B cell (primary cell): ENCODE results near the gene MAP3K20. TPM values are rescaled to one million over a fixed set of nuclear protein-coding genes. Genes with fewer than 3 reads are reported as not detected.
"Not testable (repeated sequence)": the region's sequence is repeated elsewhere in the genome, so short reads cannot be mapped to it uniquely, and the experiment has no call there.

Experiments
- ATAC-seq: fragments of 200-7000 bp; cut with Tn5 transposase; one replicate; pipeline ENCODE4 v1.10.0; 2021; ENCODE audit warnings: low read depth, mild to moderate bottlenecking, moderate number of reproducible peaks, moderate library complexity
- CTCF ChIA-PET: fragments of 350-600 bp; sonication (Branson Sonifier 250); formaldehyde crosslinking; loops from one replicate; lab custom pipeline; 2021; ENCODE audit warnings: antibody characterized with exemption, inconsistent platforms; lab: Charles Lee
- POLR2A ChIA-PET: fragments of 350-600 bp; sonication (Branson Sonifier 250); formaldehyde crosslinking; loops from one replicate; lab custom pipeline; 2021; ENCODE audit warnings: antibody characterized with exemption; lab: Charles Lee
- DNase-seq: peaks from one replicate; pipeline ENCODE4 v3.0.0; 2013
- H2AFZ ChIP-seq: 2 replicates; pipeline ENCODE4 v1.6.1; 2012; ENCODE audit warnings: mild to moderate bottlenecking, low read depth, low read length; ENCODE audit not compliant: insufficient read depth, poor library complexity, severe bottlenecking
- H3K27ac ChIP-seq, 2 donors: 1 replicate in 1 of 2; 2 replicates in 1 of 2; pipeline ENCODE4 v1.5.1; 2012 to 2013; ENCODE audit warnings: low read length in 2 of 2, mild to moderate bottlenecking in 2 of 2, moderate library complexity in 1 of 2
- H3K27me3 ChIP-seq, 4 experiments: fragments of 200-600 bp in 1 of 4; sonication (generic) in 1 of 4; replicated peaks in 1 of 4; 1 replicate in 2 of 4; 2 replicates in 2 of 4; pipeline versions ENCODE4 v1.6.1 to v1.7.0; 2013 to 2016; ENCODE audit warnings: low read length in 3 of 4, mild to moderate bottlenecking in 2 of 4, mixed read lengths in 1 of 4, moderate library complexity in 1 of 4; ENCODE audit not compliant: insufficient read depth in 4 of 4, control insufficient read depth in 3 of 4; ENCODE audit errors: control extremely low read depth in 1 of 4
- H3K36me3 ChIP-seq, 2 experiments: replicated peaks in 1 of 2; 1 replicate in 1 of 2; 2 replicates in 1 of 2; pipeline versions ENCODE4 v1.6.1 to v1.7.1; 2013; ENCODE audit warnings: low read length in 1 of 2; ENCODE audit not compliant: insufficient read depth in 2 of 2, control insufficient read depth in 1 of 2; ENCODE audit errors: control extremely low read depth in 1 of 2, extremely low read depth in 1 of 2
- H3K4me1 ChIP-seq, 2 donors: fragments of 200-600 bp in 1 of 2; sonication (generic) in 1 of 2; 1 replicate in 1 of 2; 2 replicates in 1 of 2; pipeline versions ENCODE4 v1.5.1 to v1.6.1; 2013 to 2017; ENCODE audit warnings: low read length in 2 of 2; ENCODE audit not compliant: control insufficient read depth in 2 of 2, insufficient read depth in 2 of 2
- H3K4me2 ChIP-seq: replicated peaks from 2 replicates; pipeline ENCODE3; 2012; ENCODE audit warnings: mild to moderate bottlenecking, low read depth, low read length; ENCODE audit not compliant: poor library complexity, severe bottlenecking
- H3K4me3 ChIP-seq, 5 experiments: fragments of 200-600 bp in 1 of 5; sonication (generic) in 1 of 5; 1 replicate in 3 of 5; 2 replicates in 2 of 5; pipeline versions ENCODE4 v1.5.1 to v1.7.0; 2011 to 2016; ENCODE audit warnings: low read length in 4 of 5, mild to moderate bottlenecking in 4 of 5, low read depth in 2 of 5, control low read depth in 1 of 5, moderate library complexity in 1 of 5; ENCODE audit not compliant: insufficient read depth in 1 of 5; ENCODE audit errors: control extremely low read depth in 1 of 5, extremely low read depth in 1 of 5
- H3K79me2 ChIP-seq: fragments of 200-600 bp; sonication (generic); one replicate; pipeline ENCODE4 v1.6.0; 2016; ENCODE audit warnings: low read length; ENCODE audit not compliant: control insufficient read depth, insufficient read depth
- H3K9ac ChIP-seq: fragments of 200-600 bp; sonication (generic); 2 replicates; pipeline ENCODE4 v1.6.1; 2017; ENCODE audit warnings: mild to moderate bottlenecking, low read length, moderate library complexity
- H3K9me3 ChIP-seq, 3 donors: one replicate each; pipeline versions ENCODE4 v1.6.1 to v1.7.1; 2013; ENCODE audit warnings: low read length in 2 of 3; ENCODE audit not compliant: control insufficient read depth in 2 of 3, insufficient read depth in 1 of 3; ENCODE audit errors: control extremely low read depth in 1 of 3
- H4K20me1 ChIP-seq: 2 replicates; pipeline ENCODE4 v1.6.0; 2012; ENCODE audit warnings: mild to moderate bottlenecking, low read length; ENCODE audit not compliant: insufficient read depth, control insufficient read depth, poor library complexity, severe bottlenecking
- H3K27ac Mint-ChIP-seq: one replicate; pipeline ENCODE4 v1.8.0; 2021; ENCODE audit warnings: mixed read lengths
- H3K27me3 Mint-ChIP-seq: one replicate; pipeline ENCODE4 v1.8.0; 2021; ENCODE audit warnings: mixed read lengths
- H3K4me1 Mint-ChIP-seq: one replicate; pipeline ENCODE4 v1.8.0; 2021; ENCODE audit warnings: mixed read lengths
- H3K4me3 Mint-ChIP-seq: one replicate; pipeline ENCODE4 v1.8.0; 2021; ENCODE audit warnings: mixed read lengths
- H3K9me3 Mint-ChIP-seq: one replicate; pipeline ENCODE4 v1.8.0; 2022; ENCODE audit warnings: mixed read lengths; ENCODE audit not compliant: insufficient read depth
- CTCF ChIP-seq: fragments of 200-600 bp; IDR thresholded peaks from one replicate; pipeline ENCODE4 v1.8.0; 2022; ENCODE audit warnings: antibody characterized with exemption, mild to moderate bottlenecking
- EZH2 ChIP-seq: IDR thresholded peaks from 2 replicates; pipeline ENCODE4 v1.6.1; 2012; ENCODE audit warnings: borderline replicate concordance, low read depth, mild to moderate bottlenecking, moderate library complexity, low read length; ENCODE audit not compliant: insufficient read depth, poor library complexity, severe bottlenecking
- WGBS: methylation state at CpG from one replicate; pipeline ENCODE4 v1.1.5; 2013; ENCODE audit warnings: missing lambda C conversion rate; ENCODE audit not compliant: insufficient coverage; 5-methylcytosine and 5-hydroxymethylcytosine counted together
- intact Hi-C: fragments of 100-400 bp; cut with micrococcal nuclease; formaldehyde crosslinking; loops from one replicate; pipeline ENCODE4 v1.10.0; 2022
- polyA plus RNA-seq: library from polyadenylated mRNA; depleted of rRNA; stranded (reverse); fragments of >200 nt; gene quantifications from 2 replicates; pipeline ENCODE4 v1.2.3, GENCODE V29; 2012
- total RNA-seq, 2 donors: library from RNA; stranded (reverse); fragments of 120-200 nt in 1 of 2; gene quantifications; 1 replicate in 1 of 2; 2 replicates in 1 of 2; pipeline versions ENCODE4 v1.2.3 to v1.2.4, GENCODE V29; 2013 to 2022

Gene MAP3K20
- total and polyA plus RNA-seq, 2 donors (not counting 1 experiment from before 2014, with no cell fraction given): 2.2 to 9.1 TPM

- H3K4me3 ChIP-seq: no peak overlapping the region
- no peaks in the 10 kb centered on the region for H3K36me3 ChIP-seq
- intact Hi-C loops: no loop called here
- no peaks in the 10 kb centered on the region for H4K20me1 ChIP-seq
- Mint-ChIP-seq H3K4me1 (no peaks in the 10 kb centered on the region), H3K9me3 (peaks cover 5% of the 10 kb centered on the region), H3K4me3 (no peak overlapping the region), H3K27ac (no peak overlapping the region), H3K27me3 (no peaks in the 10 kb centered on the region)
- no peaks in the 10 kb centered on the region for H3K4me1 ChIP-seq
- TF ChIP-seq CTCF (no peak), EZH2 (no peak)
- H3K9ac ChIP-seq: no peak overlapping the region
- H3K27me3 ChIP-seq: no peaks in the 10 kb centered on the region
- no peak overlapping the region for H2AFZ ChIP-seq
- no peaks in the 10 kb centered on the region for H3K79me2 ChIP-seq
- WGBS: 100% methylated on average over 1 of the region's 1 CpG
- ATAC-seq: no peak
- ChIA-PET CTCF (no interaction called here), POLR2A (no interaction called here)
- no peak overlapping the region for H3K27ac ChIP-seq
- no peak overlapping the region for H3K4me2 ChIP-seq
- no peak for DNase-seq
- H3K9me3 ChIP-seq: peaks cover 0 to 32% (median 11%) of the 10 kb centered on the region in 3 donors
Observed at GRCh38 chr2:173300458-173300857, 224.8 kb downstream of the MAP3K20 start.

- H4K20me1 ChIP-seq, intact Hi-C loops, ATAC-seq, H3K4me2 ChIP-seq, DNase-seq, H2AFZ ChIP-seq, H3K4me3 ChIP-seq, H3K4me1 Mint-ChIP-seq, CTCF ChIA-PET, H3K79me2 ChIP-seq, POLR2A ChIA-PET, H3K27me3 Mint-ChIP-seq, H3K27ac Mint-ChIP-seq, H3K9ac ChIP-seq, H3K4me1 ChIP-seq, H3K4me3 Mint-ChIP-seq, H3K27me3 ChIP-seq, H3K36me3 ChIP-seq, H3K9me3 Mint-ChIP-seq, H3K27ac ChIP-seq: not testable (repeated sequence)
- 90% methylated on average over 2 of the region's 4 CpGs for WGBS
- H3K9me3 ChIP-seq: peaks cover 0 to 32% (median 11%) of the 10 kb centered on the region in 3 donors
Observed at GRCh38 chr2:173301549-173301948, 225.9 kb downstream of the MAP3K20 start.
